Erythroblast (primary cell): ENCODE measurements around the gene TMEM140.

Source experiments
- GATA1 ChIP-seq: IDR thresholded peaks from 2 replicates; pipeline ENCODE4 v1.6.1; 2011; ENCODE audit warnings: low read depth, mild to moderate bottlenecking, control low read depth, low read length, moderate library complexity
- POLR2A ChIP-seq: IDR thresholded peaks from 2 replicates; pipeline ENCODE4 v1.6.1; 2011; ENCODE audit warnings: mild to moderate bottlenecking, low read length

DNA sequence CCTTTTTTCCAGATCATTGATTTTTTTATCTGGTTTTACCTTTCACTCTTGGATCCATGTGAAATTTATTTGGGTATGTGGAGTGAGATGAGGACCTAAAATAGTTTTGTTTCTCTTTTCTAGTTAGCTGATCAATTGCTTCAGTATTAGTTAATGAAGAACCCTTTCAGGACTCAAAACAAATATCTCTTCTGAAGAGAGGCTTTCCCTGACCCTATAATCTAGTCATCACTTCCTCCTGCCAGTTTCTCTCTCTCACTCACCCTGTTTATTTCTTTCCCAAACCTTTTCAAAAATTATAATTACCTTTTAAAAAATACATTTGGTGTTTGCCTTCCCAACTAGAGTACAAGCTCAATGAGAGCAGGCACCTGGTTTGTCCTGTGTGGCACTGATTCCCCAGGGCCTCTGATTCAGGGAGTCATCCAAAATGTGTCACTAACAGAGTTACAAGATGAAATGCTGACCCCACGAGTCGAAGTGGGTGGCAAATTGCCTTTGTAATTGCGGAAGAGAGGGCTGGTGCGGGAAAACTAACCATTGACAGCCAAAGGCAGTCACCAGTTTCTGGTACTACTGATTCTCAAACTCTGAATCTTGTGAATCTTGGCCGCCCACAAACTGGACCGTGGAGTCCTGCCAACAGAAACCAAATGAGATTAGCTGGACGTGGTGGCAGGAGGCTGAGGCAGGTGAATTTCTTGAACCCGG lies 2.4 kb downstream of the TMEM140 start:
- TF ChIP-seq POLR2A (no peak), GATA1 (no peak)
